Esophagus muscularis mucosa (tissue), 4 donors: Measurements from ENCODE around the gene ATP13A2. TPM values are rescaled to one million over a fixed set of nuclear protein-coding genes. Genes with fewer than 3 reads are reported as not detected.
"Not testable (repeated sequence)": the region's sequence is repeated elsewhere in the genome, so short reads cannot be mapped to it uniquely, and the experiment has no call there.

Experiments used
- DNase-seq: peaks from one replicate; pipeline ENCODE4 v3.0.0-alpha.2; 2017; ENCODE audit errors: extremely low spot score
- H3K27ac ChIP-seq, 4 donors: fragments of 200-600 bp; sonication (generic); replicated peaks in 1 of 4; 1 replicate in 3 of 4; 2 replicates in 1 of 4; pipeline ENCODE4 v1.5.1; 2016 to 2019; ENCODE audit warnings: mild to moderate bottlenecking in 1 of 4
- H3K27me3 ChIP-seq, 4 donors: fragments of 200-600 bp; sonication (generic); one replicate each; pipeline versions ENCODE4 v1.5.1 to v1.6.0; 2016 to 2019
- H3K36me3 ChIP-seq, 4 donors: fragments of 200-600 bp; sonication (generic); one replicate each; pipeline ENCODE4 v1.5.1; 2016 to 2019
- H3K4me1 ChIP-seq, 4 donors: fragments of 200-600 bp; sonication (generic); one replicate each; pipeline ENCODE4 v1.5.1; 2016 to 2019
- H3K4me3 ChIP-seq, 4 donors: fragments of 200-600 bp; sonication (generic); 1 replicate in 2 of 4; 2 replicates in 2 of 4; pipeline ENCODE4 v1.5.1; 2016 to 2019; ENCODE audit warnings: mild to moderate bottlenecking in 4 of 4, moderate library complexity in 1 of 4
- H3K9me3 ChIP-seq, 4 donors: fragments of 200-600 bp; sonication (generic); 1 replicate in 3 of 4; 2 replicates in 1 of 4; pipeline ENCODE4 v1.5.1; 2016 to 2019
- EP300 ChIP-seq: sonication (generic); formaldehyde crosslinking; IDR thresholded peaks from one replicate; pipeline ENCODE4 v1.6.1; 2017; ENCODE audit warnings: antibody characterized with exemption
- POLR2A ChIP-seq: fragments of 450-650 bp; IDR thresholded peaks from one replicate; pipeline ENCODE4 v1.6.1; 2017; ENCODE audit warnings: antibody characterized with exemption, moderate library complexity, mild to moderate bottlenecking, low read depth
- POLR2AphosphoS5 ChIP-seq, 2 donors: sonication (generic); formaldehyde crosslinking; IDR thresholded peaks; one replicate each; pipeline ENCODE4 v1.6.1; 2017; ENCODE audit warnings: antibody characterized with exemption in 2 of 2
- WGBS: methylation state at CpG from one replicate; pipeline ENCODE4 v1.1.5; 2018; 5-methylcytosine and 5-hydroxymethylcytosine counted together
- intact Hi-C: fragments of 100-400 bp; cut with DNase I; formaldehyde crosslinking; loops from one replicate; pipeline ENCODE4 v1.15.1; 2023
- total RNA-seq, 4 donors: library from RNA; depleted of rRNA; stranded (reverse); fragments of >200 nt; gene quantifications; one replicate each; pipeline versions ENCODE4 v1.1.0 to v1.2.1, GENCODE V29; 2016
- TF ChIP-seq, protein P1 (sequence below), 3 experiments: fragments of 200-600 bp in 2 of 3; fragments of 450-650 bp in 1 of 3; sonication (generic) in 2 of 3; IDR thresholded peaks; one replicate each; pipeline ENCODE4 v1.5.1; 2017 to 2019; ENCODE audit warnings: antibody characterized with exemption in 3 of 3, mild to moderate bottlenecking in 2 of 3, moderate library complexity in 1 of 3

The ATP13A2 gene
- total RNA-seq, 4 donors from 2014 or later = 16.1 to 30.8 (median 23.2) TPM

DNA sequence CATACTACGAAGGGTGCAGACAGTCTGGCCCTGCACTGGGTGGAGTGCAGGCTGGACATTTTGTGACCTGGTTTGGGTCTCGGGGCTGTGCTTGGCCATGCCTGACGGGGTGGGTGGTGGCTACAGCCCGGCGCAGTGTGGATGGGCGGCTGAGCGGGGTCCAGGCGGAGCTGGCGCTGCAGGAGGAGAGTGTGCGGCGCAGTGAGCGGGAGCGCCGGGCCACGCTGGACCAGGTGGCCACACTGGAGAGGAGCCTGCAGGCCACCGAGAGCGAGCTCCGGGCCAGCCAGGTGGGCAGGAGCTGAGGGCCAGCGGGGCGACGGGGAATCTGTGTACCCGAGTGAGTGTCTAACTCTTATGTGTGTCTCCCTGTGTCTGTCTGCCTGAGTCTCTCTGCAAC, 45.4 kb downstream of the ATP13A2 start:
- intact Hi-C loops = no loop called here
- Histone ChIP-seq H3K4me1 (peaks cover 8 to 29% (median 18%) of the 10 kb centered on the region in 4 donors), H3K36me3 (peaks cover 5 to 55% (median 36%) of the 10 kb centered on the region in 4 donors), H3K27me3 (no peaks in the 10 kb centered on the region), H3K9me3 (no peaks in the 10 kb centered on the region), H3K4me3 (no peak overlapping the region), H3K27ac (no peak overlapping the region)
- DNase-seq = no peak
- whole genome bisulfite sequencing = 92% methylated on average over 17 of the region's 22 CpGs
- TF ChIP-seq, protein P1, sequence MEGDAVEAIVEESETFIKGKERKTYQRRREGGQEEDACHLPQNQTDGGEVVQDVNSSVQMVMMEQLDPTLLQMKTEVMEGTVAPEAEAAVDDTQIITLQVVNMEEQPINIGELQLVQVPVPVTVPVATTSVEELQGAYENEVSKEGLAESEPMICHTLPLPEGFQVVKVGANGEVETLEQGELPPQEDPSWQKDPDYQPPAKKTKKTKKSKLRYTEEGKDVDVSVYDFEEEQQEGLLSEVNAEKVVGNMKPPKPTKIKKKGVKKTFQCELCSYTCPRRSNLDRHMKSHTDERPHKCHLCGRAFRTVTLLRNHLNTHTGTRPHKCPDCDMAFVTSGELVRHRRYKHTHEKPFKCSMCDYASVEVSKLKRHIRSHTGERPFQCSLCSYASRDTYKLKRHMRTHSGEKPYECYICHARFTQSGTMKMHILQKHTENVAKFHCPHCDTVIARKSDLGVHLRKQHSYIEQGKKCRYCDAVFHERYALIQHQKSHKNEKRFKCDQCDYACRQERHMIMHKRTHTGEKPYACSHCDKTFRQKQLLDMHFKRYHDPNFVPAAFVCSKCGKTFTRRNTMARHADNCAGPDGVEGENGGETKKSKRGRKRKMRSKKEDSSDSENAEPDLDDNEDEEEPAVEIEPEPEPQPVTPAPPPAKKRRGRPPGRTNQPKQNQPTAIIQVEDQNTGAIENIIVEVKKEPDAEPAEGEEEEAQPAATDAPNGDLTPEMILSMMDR (IDR thresholded peaks at IDR 0.05) = no peak
- TF ChIP-seq POLR2AphosphoS5 (IDR thresholded peaks at IDR 0.05) (no peak), POLR2A (no peak), EP300 (no peak)

DNA sequence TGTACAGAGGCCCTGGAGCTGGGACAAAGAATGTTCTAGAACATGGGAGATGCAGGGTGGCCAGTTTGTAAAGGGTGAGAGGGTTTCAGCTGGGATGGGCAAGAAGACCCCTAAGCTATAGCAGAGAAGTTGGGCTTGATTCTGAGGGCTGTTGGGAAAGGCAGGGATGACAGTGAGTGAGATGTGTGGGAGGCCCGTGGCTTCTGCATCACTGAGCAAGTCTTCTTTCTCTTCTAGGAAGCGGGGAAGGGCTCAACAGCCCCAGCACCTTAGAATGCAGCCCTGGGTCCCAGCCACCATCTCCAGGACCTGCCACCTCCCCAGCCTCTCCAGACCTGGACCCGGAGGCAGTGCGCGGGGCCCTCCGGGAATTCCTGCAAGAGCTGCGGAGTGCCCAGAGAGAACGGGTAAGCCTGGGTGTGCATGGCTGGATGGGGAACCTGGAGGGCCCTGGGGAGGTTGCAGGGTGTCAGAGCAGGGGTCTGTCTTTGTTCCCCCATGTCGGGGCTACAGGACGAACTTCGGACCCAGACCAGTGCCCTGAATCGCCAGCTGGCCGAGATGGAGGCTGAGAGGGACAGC, 46.2 kb downstream of the ATP13A2 start:
- H3K27ac ChIP-seq = no peak overlapping the region
- no peak overlapping the region for H3K4me3 ChIP-seq
- no peaks in the 10 kb centered on the region for H3K9me3 ChIP-seq
- WGBS = 97% methylated on average over 3 of the region's 13 CpGs
- no peak for DNase-seq
- peaks cover 8 to 35% (median 24%) of the 10 kb centered on the region in 4 donors for H3K4me1 ChIP-seq
- TF ChIP-seq EP300 = no peak
- no peak for TF ChIP-seq POLR2AphosphoS5 (IDR thresholded peaks at IDR 0.05)
- TF ChIP-seq, protein P1 (IDR thresholded peaks at IDR 0.05) = no peak
- TF ChIP-seq POLR2A = no peak
- intact Hi-C loops = no loop called here
- H3K27me3 ChIP-seq = no peaks in the 10 kb centered on the region
- peaks cover 5 to 48% (median 35%) of the 10 kb centered on the region in 4 donors for H3K36me3 ChIP-seq

DNA sequence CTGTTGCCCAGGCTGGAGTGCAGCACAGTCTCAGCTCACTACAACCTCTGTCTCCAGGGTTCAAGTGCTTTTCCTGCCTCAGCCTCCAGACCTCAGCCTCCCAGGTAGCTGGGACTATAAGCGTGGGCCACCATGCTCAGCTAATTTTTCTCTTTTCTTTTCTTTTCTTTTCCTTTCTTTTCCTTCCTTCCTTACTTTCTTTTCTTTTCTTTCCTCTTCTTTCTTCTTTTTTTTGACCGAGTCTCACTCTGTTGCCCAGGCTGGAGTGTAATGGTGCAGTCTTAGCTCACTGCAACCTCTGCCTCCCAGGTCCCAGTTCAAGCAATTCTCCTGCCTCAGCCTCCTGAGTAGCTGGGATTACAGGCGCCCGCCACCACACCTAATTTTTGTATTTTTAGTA, 47.6 kb downstream of the ATP13A2 start:
- H3K27me3 ChIP-seq, H3K4me3 ChIP-seq, DNase-seq, intact Hi-C loops, H3K27ac ChIP-seq, H3K9me3 ChIP-seq: not testable (repeated sequence)
- Histone ChIP-seq H3K4me1 (peaks cover 8 to 43% (median 30%) of the 10 kb centered on the region in 4 donors), H3K36me3 (peaks cover 5 to 36% (median 26%) of the 10 kb centered on the region in 4 donors)
- 90% methylated on average over 4 of the region's 4 CpGs for WGBS

DNA sequence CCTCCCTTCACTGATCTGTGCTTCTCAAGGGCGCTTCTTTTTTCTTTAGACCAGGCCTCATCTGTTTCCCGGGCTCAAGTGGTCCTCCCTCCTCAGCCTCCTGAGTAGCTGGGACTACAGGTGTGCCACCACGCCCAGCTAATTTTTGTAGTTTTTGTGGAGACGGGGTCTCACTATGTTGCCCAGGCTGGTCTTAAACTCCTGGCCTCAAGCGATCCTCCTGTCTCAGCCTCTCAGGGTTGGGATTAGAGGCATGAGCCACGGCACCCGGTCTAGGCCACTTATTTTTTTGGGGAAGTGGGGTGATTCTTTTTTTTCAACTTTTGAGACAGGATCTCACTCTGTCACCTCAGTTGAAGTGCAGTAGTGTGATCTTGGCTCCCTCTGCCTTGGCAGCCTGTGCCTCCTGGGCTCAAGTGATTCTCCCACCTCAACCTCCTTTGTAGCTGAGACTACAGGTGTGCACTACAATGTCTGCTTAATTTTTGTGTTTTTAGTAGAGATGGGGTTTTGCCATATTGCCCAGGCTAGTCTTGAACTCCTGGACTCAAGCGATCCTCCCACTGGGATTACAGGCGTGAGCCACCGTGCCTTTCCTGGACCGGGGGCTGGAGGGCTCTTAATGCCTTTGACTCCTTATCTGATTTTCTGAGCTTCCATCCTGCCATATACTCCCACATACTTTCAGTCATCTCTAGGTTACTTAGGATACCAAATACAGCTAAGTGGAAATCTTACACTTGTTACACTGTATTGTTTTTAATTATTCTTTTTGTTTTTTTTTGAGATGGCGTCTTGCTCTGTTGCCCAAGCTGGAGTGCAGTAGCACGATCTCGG, 50.2 kb downstream of the ATP13A2 start:
- DNase-seq = no peak
- peaks cover 3 to 30% (median 19%) of the 10 kb centered on the region in 4 donors for H3K4me1 ChIP-seq
- H3K4me3 ChIP-seq = peak overlapping the region; percentile 49 to 65 (median 54)
- peak overlapping the region; percentile 43 to 66 (median 60) for H3K27ac ChIP-seq
- intact Hi-C loops = no loop called here
- no peaks in the 10 kb centered on the region for H3K9me3 ChIP-seq
- WGBS = 93% methylated on average over 14 of the region's 14 CpGs
- TF ChIP-seq POLR2A (no peak), POLR2AphosphoS5 (IDR thresholded peaks at IDR 0.05) (no peak), EP300 (no peak)
- no peaks in the 10 kb centered on the region for H3K27me3 ChIP-seq
- H3K36me3 ChIP-seq = peaks cover 5 to 43% (median 21%) of the 10 kb centered on the region in 4 donors

DNA sequence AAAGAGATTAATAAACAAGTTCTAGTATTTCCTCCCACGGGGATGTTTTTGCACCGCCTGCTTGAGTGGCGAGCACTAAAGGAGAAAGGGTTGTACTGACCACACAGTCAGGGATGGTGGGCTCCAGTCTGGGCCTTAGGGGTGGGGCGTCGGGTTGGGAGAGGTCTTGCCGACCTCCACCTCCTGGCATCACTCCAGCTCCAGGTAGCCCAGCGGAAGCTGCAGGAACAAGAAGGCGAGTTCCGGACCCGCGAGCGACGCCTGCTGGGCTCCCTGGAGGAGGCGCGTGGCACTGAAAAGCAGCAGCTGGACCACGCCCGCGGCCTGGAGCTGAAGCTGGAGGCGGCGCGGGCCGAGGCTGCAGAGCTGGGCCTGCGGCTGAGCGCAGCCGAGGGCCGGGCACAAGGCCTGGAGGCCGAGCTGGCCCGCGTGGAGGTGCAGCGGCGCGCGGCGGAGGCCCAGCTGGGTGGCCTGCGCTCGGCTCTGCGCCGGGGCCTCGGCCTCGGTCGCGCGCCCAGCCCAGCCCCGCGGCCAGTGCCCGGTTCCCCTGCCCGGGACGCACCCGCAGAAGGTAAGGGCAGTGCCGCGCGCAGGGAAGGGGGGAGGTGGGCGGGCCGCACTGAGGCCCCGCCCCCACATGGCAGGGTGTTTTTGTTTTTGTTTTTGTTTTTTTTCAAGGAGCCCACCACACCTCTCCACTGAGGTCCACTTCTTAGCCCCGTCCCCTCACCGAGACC, 51.0 kb downstream of the ATP13A2 start:
- Histone ChIP-seq H3K4me3 (peak overlapping the region; percentile 49 to 65 (median 54)), H3K9me3 (no peaks in the 10 kb centered on the region), H3K4me1 (peaks cover 3 to 30% (median 17%) of the 10 kb centered on the region in 4 donors), H3K27me3 (no peaks in the 10 kb centered on the region), H3K36me3 (peaks cover 4 to 42% (median 21%) of the 10 kb centered on the region in 4 donors), H3K27ac (peak overlapping the region; percentile 43 to 66 (median 60))
- TF ChIP-seq POLR2A (no peak), EP300 (no peak), POLR2AphosphoS5 (IDR thresholded peaks at IDR 0.05) (peak; percentile 10 to 41)
- TF ChIP-seq, protein P1 (IDR thresholded peaks at IDR 0.05) = peak; percentile 53 to 88 (median 69)
- intact Hi-C loops = no loop called here
- DNase-seq = no peak
- 11% methylated on average over 26 of the region's 57 CpGs for WGBS
